ENCODE measurements around the gene SORL1. TPM values are rescaled to one million over a fixed set of nuclear protein-coding genes. Genes with fewer than 3 reads are reported as not detected.

The SORL1 gene
- total and polyA plus RNA-seq, 2 of the 8 experiments (the other 6 are each of a cell fraction or from before 2014, with no cell fraction given): 38.1 to 65.5 TPM

- TF ChIP-seq, protein P1, sequence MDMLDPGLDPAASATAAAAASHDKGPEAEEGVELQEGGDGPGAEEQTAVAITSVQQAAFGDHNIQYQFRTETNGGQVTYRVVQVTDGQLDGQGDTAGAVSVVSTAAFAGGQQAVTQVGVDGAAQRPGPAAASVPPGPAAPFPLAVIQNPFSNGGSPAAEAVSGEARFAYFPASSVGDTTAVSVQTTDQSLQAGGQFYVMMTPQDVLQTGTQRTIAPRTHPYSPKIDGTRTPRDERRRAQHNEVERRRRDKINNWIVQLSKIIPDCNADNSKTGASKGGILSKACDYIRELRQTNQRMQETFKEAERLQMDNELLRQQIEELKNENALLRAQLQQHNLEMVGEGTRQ (IDR thresholded peaks at IDR 0.05; ENCODE audit: low read length): no peak
- TF ChIP-seq CBX5 (IDR thresholded peaks at IDR 0.05; ENCODE audit: low read depth, low read length): no peak
- TF ChIP-seq SRF (IDR thresholded peaks at IDR 0.05; ENCODE audit: low read depth, low read length): no peak
- no peak for TF ChIP-seq BACH1 (IDR thresholded peaks at IDR 0.05; ENCODE audit: low read length)
- no peak for TF ChIP-seq TAF1 (IDR thresholded peaks at IDR 0.05; ENCODE audit: low read depth, low read length)
- TF ChIP-seq SIX5 (IDR thresholded peaks at IDR 0.05; ENCODE audit: low read depth, low read length): no peak
- no peak for TF ChIP-seq CHD2 (IDR thresholded peaks at IDR 0.05; ENCODE audit: low read length)
These were observed 158.6 kb downstream of the SORL1 start (continued) for GRCh38 chr11:121610706-121611105.

Measured in H1 (cell line).